OCI-LY7 (cell line): ENCODE results near the gene HYI.

ENCODE experiments used
- CTCF ChIP-seq: fragments of 200-600 bp; sonication (generic); conservative IDR thresholded peaks from 2 replicates; pipeline ENCODE4 v1.5.1; 2014; ENCODE audit warnings: mild to moderate bottlenecking, antibody characterized with exemption, low read length, moderate library complexity, mixed read lengths
- EZH2phosphoT487 ChIP-seq: fragments of 200-600 bp; sonication (generic); IDR thresholded peaks from 2 replicates; pipeline ENCODE4 v1.6.1; 2018; ENCODE audit warnings: low read depth, borderline replicate concordance, mild to moderate bottlenecking, mixed run types, antibody characterized with exemption, low read length, moderate library complexity, mixed read lengths

GRCh38 chr1:43495204-43495603 lies 41.5 kb upstream of the HYI start:
- TF ChIP-seq CTCF, result no peak
- no peak for TF ChIP-seq EZH2phosphoT487
